ENCODE data around the gene QSOX2. TPM values are rescaled to one million over a fixed set of nuclear protein-coding genes. Genes with fewer than 3 reads are reported as not detected.

Gene QSOX2
- total and polyA plus RNA-seq, 2 experiments from 2014 or later: 9.2 to 29.2 TPM

DNA sequence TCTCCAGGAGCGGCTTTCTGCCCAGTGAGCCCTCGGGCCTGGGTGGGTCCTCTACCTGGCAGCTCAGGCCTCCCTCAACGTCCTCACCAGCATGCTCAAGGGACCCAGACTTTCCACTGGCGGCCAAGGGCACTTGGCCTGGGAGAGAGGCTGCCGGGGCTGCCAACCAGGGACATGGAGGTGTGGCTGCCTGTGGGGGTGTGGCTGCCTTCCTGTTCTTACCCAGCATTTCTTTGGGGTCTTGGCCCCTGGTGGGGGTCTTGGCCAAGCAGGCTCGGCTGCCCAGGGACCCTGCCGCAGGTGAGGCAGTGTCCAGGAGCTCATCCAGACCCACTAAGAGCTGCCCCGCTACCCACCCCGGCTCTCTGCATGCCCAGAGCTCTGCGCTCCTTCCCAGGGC is 7.2 kb upstream of the QSOX2 start:
- Histone ChIP-seq H3K4me2 (no peak overlapping the region), H3K27me3 (ENCODE audit: insufficient read depth) (no peaks in the 10 kb centered on the region)
- no peak overlapping the region for H3K27ac Mint-ChIP-seq

More for the DNA sequence above, 7.2 kb upstream of the QSOX2 start:
- no peaks in the 10 kb centered on the region for H3K4me1 ChIP-seq (ENCODE audit: insufficient read depth)
- H3K9me3 Mint-ChIP-seq: no peaks in the 10 kb centered on the region
- H3K4me1 Mint-ChIP-seq: peaks cover 4% of the 10 kb centered on the region
- TF ChIP-seq CREB1 (CRISPR knock-in tag; IDR thresholded peaks at IDR 0.05; ENCODE audit: low read depth) (no peak), EZH2phosphoT487 (IDR thresholded peaks at IDR 0.05; ENCODE audit: unreplicated experiment) (no peak), STAT1 (IDR thresholded peaks at IDR 0.05; ENCODE audit: unreplicated experiment) (no peak), NANOG (IDR thresholded peaks at IDR 0.05; ENCODE audit: borderline replicate concordance) (no peak), ZNF114 (CRISPR knock-in tag; IDR thresholded peaks at IDR 0.05) (no peak), ZNF331 (CRISPR knock-in tag; IDR thresholded peaks at IDR 0.05; ENCODE audit: low read depth) (no peak), POLR2AphosphoS5 (IDR thresholded peaks at IDR 0.05; ENCODE audit: low read depth) (no peak)
- TF ChIP-seq, protein P1, sequence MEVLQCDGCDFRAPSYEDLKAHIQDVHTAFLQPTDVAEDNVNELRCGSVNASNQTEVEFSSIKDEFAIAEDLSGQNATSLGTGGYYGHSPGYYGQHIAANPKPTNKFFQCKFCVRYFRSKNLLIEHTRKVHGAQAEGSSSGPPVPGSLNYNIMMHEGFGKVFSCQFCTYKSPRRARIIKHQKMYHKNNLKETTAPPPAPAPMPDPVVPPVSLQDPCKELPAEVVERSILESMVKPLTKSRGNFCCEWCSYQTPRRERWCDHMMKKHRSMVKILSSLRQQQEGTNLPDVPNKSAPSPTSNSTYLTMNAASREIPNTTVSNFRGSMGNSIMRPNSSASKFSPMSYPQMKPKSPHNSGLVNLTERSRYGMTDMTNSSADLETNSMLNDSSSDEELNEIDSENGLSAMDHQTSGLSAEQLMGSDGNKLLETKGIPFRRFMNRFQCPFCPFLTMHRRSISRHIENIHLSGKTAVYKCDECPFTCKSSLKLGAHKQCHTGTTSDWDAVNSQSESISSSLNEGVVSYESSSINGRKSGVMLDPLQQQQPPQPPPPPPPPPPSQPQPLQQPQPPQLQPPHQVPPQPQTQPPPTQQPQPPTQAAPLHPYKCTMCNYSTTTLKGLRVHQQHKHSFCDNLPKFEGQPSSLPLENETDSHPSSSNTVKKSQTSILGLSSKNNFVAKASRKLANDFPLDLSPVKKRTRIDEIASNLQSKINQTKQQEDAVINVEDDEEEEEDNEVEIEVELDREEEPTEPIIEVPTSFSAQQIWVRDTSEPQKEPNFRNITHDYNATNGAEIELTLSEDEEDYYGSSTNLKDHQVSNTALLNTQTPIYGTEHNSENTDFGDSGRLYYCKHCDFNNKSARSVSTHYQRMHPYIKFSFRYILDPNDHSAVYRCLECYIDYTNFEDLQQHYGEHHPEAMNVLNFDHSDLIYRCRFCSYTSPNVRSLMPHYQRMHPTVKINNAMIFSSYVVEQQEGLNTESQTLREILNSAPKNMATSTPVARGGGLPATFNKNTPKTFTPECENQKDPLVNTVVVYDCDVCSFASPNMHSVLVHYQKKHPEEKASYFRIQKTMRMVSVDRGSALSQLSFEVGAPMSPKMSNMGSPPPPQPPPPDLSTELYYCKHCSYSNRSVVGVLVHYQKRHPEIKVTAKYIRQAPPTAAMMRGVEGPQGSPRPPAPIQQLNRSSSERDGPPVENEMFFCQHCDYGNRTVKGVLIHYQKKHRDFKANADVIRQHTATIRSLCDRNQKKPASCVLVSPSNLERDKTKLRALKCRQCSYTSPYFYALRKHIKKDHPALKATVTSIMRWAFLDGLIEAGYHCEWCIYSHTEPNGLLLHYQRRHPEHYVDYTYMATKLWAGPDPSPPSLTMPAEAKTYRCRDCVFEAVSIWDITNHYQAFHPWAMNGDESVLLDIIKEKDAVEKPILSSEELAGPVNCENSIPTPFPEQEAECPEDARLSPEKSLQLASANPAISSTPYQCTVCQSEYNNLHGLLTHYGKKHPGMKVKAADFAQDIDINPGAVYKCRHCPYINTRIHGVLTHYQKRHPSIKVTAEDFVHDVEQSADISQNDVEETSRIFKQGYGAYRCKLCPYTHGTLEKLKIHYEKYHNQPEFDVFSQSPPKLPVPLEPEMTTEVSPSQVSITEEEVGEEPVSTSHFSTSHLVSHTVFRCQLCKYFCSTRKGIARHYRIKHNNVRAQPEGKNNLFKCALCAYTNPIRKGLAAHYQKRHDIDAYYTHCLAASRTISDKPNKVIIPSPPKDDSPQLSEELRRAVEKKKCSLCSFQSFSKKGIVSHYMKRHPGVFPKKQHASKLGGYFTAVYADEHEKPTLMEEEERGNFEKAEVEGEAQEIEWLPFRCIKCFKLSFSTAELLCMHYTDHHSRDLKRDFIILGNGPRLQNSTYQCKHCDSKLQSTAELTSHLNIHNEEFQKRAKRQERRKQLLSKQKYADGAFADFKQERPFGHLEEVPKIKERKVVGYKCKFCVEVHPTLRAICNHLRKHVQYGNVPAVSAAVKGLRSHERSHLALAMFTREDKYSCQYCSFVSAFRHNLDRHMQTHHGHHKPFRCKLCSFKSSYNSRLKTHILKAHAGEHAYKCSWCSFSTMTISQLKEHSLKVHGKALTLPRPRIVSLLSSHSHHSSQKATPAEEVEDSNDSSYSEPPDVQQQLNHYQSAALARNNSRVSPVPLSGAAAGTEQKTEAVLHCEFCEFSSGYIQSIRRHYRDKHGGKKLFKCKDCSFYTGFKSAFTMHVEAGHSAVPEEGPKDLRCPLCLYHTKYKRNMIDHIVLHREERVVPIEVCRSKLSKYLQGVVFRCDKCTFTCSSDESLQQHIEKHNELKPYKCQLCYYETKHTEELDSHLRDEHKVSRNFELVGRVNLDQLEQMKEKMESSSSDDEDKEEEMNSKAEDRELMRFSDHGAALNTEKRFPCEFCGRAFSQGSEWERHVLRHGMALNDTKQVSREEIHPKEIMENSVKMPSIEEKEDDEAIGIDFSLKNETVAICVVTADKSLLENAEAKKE (CRISPR knock-in tag; IDR thresholded peaks at IDR 0.05): no peak
- TF ChIP-seq, protein P2, sequence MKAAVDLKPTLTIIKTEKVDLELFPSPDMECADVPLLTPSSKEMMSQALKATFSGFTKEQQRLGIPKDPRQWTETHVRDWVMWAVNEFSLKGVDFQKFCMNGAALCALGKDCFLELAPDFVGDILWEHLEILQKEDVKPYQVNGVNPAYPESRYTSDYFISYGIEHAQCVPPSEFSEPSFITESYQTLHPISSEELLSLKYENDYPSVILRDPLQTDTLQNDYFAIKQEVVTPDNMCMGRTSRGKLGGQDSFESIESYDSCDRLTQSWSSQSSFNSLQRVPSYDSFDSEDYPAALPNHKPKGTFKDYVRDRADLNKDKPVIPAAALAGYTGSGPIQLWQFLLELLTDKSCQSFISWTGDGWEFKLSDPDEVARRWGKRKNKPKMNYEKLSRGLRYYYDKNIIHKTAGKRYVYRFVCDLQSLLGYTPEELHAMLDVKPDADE (IDR thresholded peaks at IDR 0.05): no peak
- no peak overlapping the region for H3K27ac ChIP-seq (ENCODE audit: low read depth)
- no peak overlapping the region for H2AFZ ChIP-seq
- no peaks in the 10 kb centered on the region for H3K36me3 ChIP-seq (ENCODE audit: insufficient read depth)
- no peaks in the 10 kb centered on the region for H4K20me1 ChIP-seq (replicated peaks; ENCODE audit: insufficient read depth)
- H3K79me2 ChIP-seq (replicated peaks; ENCODE audit: insufficient read depth): no peaks in the 10 kb centered on the region
- H3K27me3 Mint-ChIP-seq (ENCODE audit: insufficient read depth, low read depth, poor library complexity): peaks cover 6% of the 10 kb centered on the region
- no peak overlapping the region for H3K4me3 Mint-ChIP-seq
- DNase-seq (ENCODE audit: low spot score) (no peak), ATAC-seq (no peak)
- no peaks in the 10 kb centered on the region for H3K9me2 ChIP-seq (ENCODE audit: insufficient read depth)
- no peak overlapping the region for H3K4me3 ChIP-seq
- no peaks in the 10 kb centered on the region for H3K36me3 Mint-ChIP-seq (ENCODE audit: low read depth)
- H3F3A ChIP-seq (replicated peaks; ENCODE audit: low read depth): no peaks in the 10 kb centered on the region
